ENCODE measurements around the gene CCSER1. TPM values are rescaled to one million over a fixed set of nuclear protein-coding genes. Genes with fewer than 3 reads are reported as not detected.

Gene CCSER1
- total RNA-seq, 6 donors from 2014 or later: 4.4 to 26.1 (median 13.8) TPM

- no peaks in the 10 kb centered on the region for H3K4me1 ChIP-seq
- ATAC-seq (ENCODE audit: low FRiP score in 2 of 2): no peak
- DNase-seq: no peak
- H3K27me3 ChIP-seq: no peaks in the 10 kb centered on the region
- no peak overlapping the region for H3K4me3 ChIP-seq
- TF ChIP-seq POLR2A (IDR thresholded peaks at IDR 0.05) (no peak), POLR2AphosphoS5 (IDR thresholded peaks at IDR 0.05) (no peak), EP300 (IDR thresholded peaks at IDR 0.05) (no peak), CTCF (IDR thresholded peaks at IDR 0.05) (no peak)
- WGBS, 2 donors: 83 to 96% methylated on average over 2 of the region's 2 CpGs
- H3K9me3 ChIP-seq: no peaks in the 10 kb centered on the region
- no peaks in the 10 kb centered on the region for H3K36me3 ChIP-seq
- H3K27ac ChIP-seq: no peak overlapping the region
Measured at GRCh38 chr4:90544532-90545045, 417.4 kb downstream of the CCSER1 start.

GRCh38 chr4:90545380-90545779, 418.2 kb downstream of the CCSER1 start:
- TF ChIP-seq POLR2AphosphoS5 (IDR thresholded peaks at IDR 0.05) (no peak), EP300 (IDR thresholded peaks at IDR 0.05) (no peak), CTCF (IDR thresholded peaks at IDR 0.05) (no peak), POLR2A (IDR thresholded peaks at IDR 0.05) (no peak)
- Histone ChIP-seq H3K27ac (no peak overlapping the region), H3K9me3 (no peaks in the 10 kb centered on the region), H3K4me3 (no peak overlapping the region), H3K36me3 (no peaks in the 10 kb centered on the region), H3K27me3 (no peaks in the 10 kb centered on the region), H3K4me1 (no peaks in the 10 kb centered on the region)
- 95 to 97% methylated on average over 4 of the region's 4 CpGs for WGBS, 2 donors
- no peak for DNase-seq
- ATAC-seq (ENCODE audit: low FRiP score in 2 of 2): no peak

- ATAC-seq (ENCODE audit: low FRiP score in 2 of 2): no peak
- TF ChIP-seq CTCF (IDR thresholded peaks at IDR 0.05) (no peak), POLR2AphosphoS5 (IDR thresholded peaks at IDR 0.05) (no peak), EP300 (IDR thresholded peaks at IDR 0.05) (no peak), POLR2A (IDR thresholded peaks at IDR 0.05) (no peak)
- Histone ChIP-seq H3K4me1 (no peaks in the 10 kb centered on the region), H3K4me3 (no peak overlapping the region), H3K9me3 (no peaks in the 10 kb centered on the region), H3K27ac (no peak overlapping the region), H3K36me3 (no peaks in the 10 kb centered on the region), H3K27me3 (no peaks in the 10 kb centered on the region)
- WGBS, 2 donors: 26 to 63% methylated on average over 1 of the region's 1 CpG
- DNase-seq: no peak
Measured at GRCh38 chr4:90546114-90546513, 418.9 kb downstream of the CCSER1 start.

GRCh38 chr4:90570615-90571014, 443.4 kb downstream of the CCSER1 start:
- Histone ChIP-seq H3K4me3 (no peak overlapping the region), H3K4me1 (no peaks in the 10 kb centered on the region), H3K36me3 (no peaks in the 10 kb centered on the region), H3K27ac (no peak overlapping the region), H3K27me3 (no peaks in the 10 kb centered on the region), H3K9me3 (no peaks in the 10 kb centered on the region)
- no peak for ATAC-seq (ENCODE audit: low FRiP score in 2 of 2)
- no peak for DNase-seq
- no peak for TF ChIP-seq POLR2A (IDR thresholded peaks at IDR 0.05)
- no peak for TF ChIP-seq EP300 (IDR thresholded peaks at IDR 0.05)
- TF ChIP-seq POLR2AphosphoS5 (IDR thresholded peaks at IDR 0.05): no peak
- TF ChIP-seq CTCF (IDR thresholded peaks at IDR 0.05): no peak
- WGBS, 2 donors: 96 to 100% methylated on average over 2 of the region's 2 CpGs

GRCh38 chr4:90572996-90573395, 445.8 kb downstream of the CCSER1 start:
- Histone ChIP-seq H3K27me3 (no peaks in the 10 kb centered on the region), H3K36me3 (no peaks in the 10 kb centered on the region), H3K9me3 (no peaks in the 10 kb centered on the region), H3K4me3 (no peak overlapping the region), H3K4me1 (no peaks in the 10 kb centered on the region), H3K27ac (no peak overlapping the region)
- WGBS, 2 donors: 83 to 92% methylated on average over 1 to 2 of the region's 2 CpGs
- no peak for TF ChIP-seq POLR2A (IDR thresholded peaks at IDR 0.05)
- TF ChIP-seq EP300 (IDR thresholded peaks at IDR 0.05): no peak
- no peak for TF ChIP-seq POLR2AphosphoS5 (IDR thresholded peaks at IDR 0.05)
- TF ChIP-seq CTCF (IDR thresholded peaks at IDR 0.05): no peak
- DNase-seq: no peak
- peak in 1 of 2 donors; percentile 11 for ATAC-seq (ENCODE audit: low FRiP score in 2 of 2)

All from upper lobe of left lung (tissue), 6 donors.